ENCODE results near the gene MTR.

GRCh38 chr1:236921610-236922009 lies 126.5 kb downstream of the MTR start:
- TF ChIP-seq CTCF (IDR thresholded peaks at IDR 0.05; ENCODE audit: insufficient read depth, low read length, poor library complexity, severe bottlenecking): no peak
- TF ChIP-seq EZH2phosphoT487 (conservative IDR thresholded peaks at IDR 0.05; ENCODE audit: low read length): no peak

Data from SU-DHL-6 (cell line).